Liver (tissue), 3 donors: Measurements from ENCODE around the gene GRB14.

Source experiments
- ATF3 ChIP-seq: IDR thresholded peaks from 2 replicates; pipeline ENCODE4 v1.6.1; 2016; ENCODE audit warnings: antibody characterized with exemption
- CTCF ChIP-seq: fragments of 150-350 bp; IDR thresholded peaks from 2 replicates; pipeline ENCODE4 v1.5.1; 2017; ENCODE audit warnings: improper control_type of control experiment, low read depth, low read length; ENCODE audit not compliant: missing input control
- EGR1 ChIP-seq, 2 donors: IDR thresholded peaks; 2 replicates each; pipeline ENCODE4 v1.6.1; 2016 to 2018; ENCODE audit warnings: antibody characterized with exemption in 2 of 2, low read depth in 2 of 2
- FOXA1 ChIP-seq: IDR thresholded peaks from 2 replicates; pipeline ENCODE4 v1.6.1; 2016; ENCODE audit warnings: antibody characterized with exemption
- GABPA ChIP-seq, 2 donors: IDR thresholded peaks in 1 of 2; conservative IDR thresholded peaks in 1 of 2; 2 replicates each; pipeline ENCODE4 v1.6.1; 2016; ENCODE audit warnings: antibody characterized with exemption in 2 of 2, mild to moderate bottlenecking in 1 of 2, moderate library complexity in 1 of 2
- HNF4A ChIP-seq, 2 donors: conservative IDR thresholded peaks; 2 replicates each; pipeline ENCODE4 v1.6.1; 2016; ENCODE audit warnings: antibody characterized with exemption in 2 of 2, mild to moderate bottlenecking in 2 of 2
- JUND ChIP-seq, 2 donors: IDR thresholded peaks; 2 replicates each; pipeline ENCODE4 v1.6.1; 2016; ENCODE audit warnings: antibody characterized with exemption in 2 of 2
- MAX ChIP-seq: IDR thresholded peaks from 2 replicates; pipeline ENCODE4 v1.6.1; 2016; ENCODE audit warnings: antibody characterized with exemption
- RAD21 ChIP-seq, 2 donors: IDR thresholded peaks; 2 replicates each; pipeline ENCODE4 v1.6.1; 2016; ENCODE audit warnings: antibody characterized with exemption in 2 of 2, mild to moderate bottlenecking in 2 of 2
- REST ChIP-seq: IDR thresholded peaks from 2 replicates; pipeline ENCODE4 v1.6.1; 2016; ENCODE audit warnings: antibody characterized with exemption, mild to moderate bottlenecking
- RXRA ChIP-seq, 2 donors: IDR thresholded peaks; 2 replicates each; pipeline ENCODE4 v1.6.1; 2017 to 2018; ENCODE audit warnings: antibody characterized with exemption in 2 of 2, mild to moderate bottlenecking in 1 of 2
- SP1 ChIP-seq: IDR thresholded peaks from 2 replicates; pipeline ENCODE4 v1.6.1; 2018; ENCODE audit warnings: antibody characterized with exemption, mild to moderate bottlenecking
- TAF1 ChIP-seq: conservative IDR thresholded peaks from 2 replicates; pipeline ENCODE4 v1.6.1; 2016; ENCODE audit warnings: antibody characterized with exemption, mild to moderate bottlenecking
- YY1 ChIP-seq: IDR thresholded peaks from 2 replicates; pipeline ENCODE4 v1.6.1; 2016; ENCODE audit warnings: antibody characterized with exemption, mild to moderate bottlenecking
- donor health status: healthy.
- donor health status: healthy.

- TF ChIP-seq CTCF: no peak
- no peak for TF ChIP-seq GABPA (IDR thresholded peaks at IDR 0.05 in 1 of 2, conservative IDR thresholded peaks at IDR 0.05 in 1 of 2)
- no peak for TF ChIP-seq RAD21 (IDR thresholded peaks at IDR 0.05)
- no peak for TF ChIP-seq JUND (IDR thresholded peaks at IDR 0.05)
- no peak for TF ChIP-seq REST
- no peak for TF ChIP-seq FOXA1
- TF ChIP-seq EGR1 (IDR thresholded peaks at IDR 0.05; ENCODE audit: low read depth in 2 of 2): no peak
- no peak for TF ChIP-seq RXRA (IDR thresholded peaks at IDR 0.05)
- no peak for TF ChIP-seq YY1
- TF ChIP-seq SP1: no peak
- no peak for TF ChIP-seq TAF1
- no peak for TF ChIP-seq MAX
- no peak for TF ChIP-seq HNF4A (conservative IDR thresholded peaks at IDR 0.05)
- no peak for TF ChIP-seq ATF3
These were observed 90.8 kb downstream of the GRB14 start for GRCh38 chr2:164530464-164530863.
